GM19463 (cell line): Measurements from ENCODE around the gene PARVG.
A peak's percentile ranks its signal among the peaks of the same experiment; 100 is the strongest.

Experiments used
- ATAC-seq: cut with Tn5 transposase; IDR thresholded peaks from one replicate; pipeline ENCODE4 v1.9.1; 2021; ENCODE audit warnings: mild to moderate bottlenecking, moderate library complexity; ENCODE audit not compliant: unreplicated experiment

The PARVG gene, protein sequence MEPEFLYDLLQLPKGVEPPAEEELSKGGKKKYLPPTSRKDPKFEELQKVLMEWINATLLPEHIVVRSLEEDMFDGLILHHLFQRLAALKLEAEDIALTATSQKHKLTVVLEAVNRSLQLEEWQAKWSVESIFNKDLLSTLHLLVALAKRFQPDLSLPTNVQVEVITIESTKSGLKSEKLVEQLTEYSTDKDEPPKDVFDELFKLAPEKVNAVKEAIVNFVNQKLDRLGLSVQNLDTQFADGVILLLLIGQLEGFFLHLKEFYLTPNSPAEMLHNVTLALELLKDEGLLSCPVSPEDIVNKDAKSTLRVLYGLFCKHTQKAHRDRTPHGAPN

DNA sequence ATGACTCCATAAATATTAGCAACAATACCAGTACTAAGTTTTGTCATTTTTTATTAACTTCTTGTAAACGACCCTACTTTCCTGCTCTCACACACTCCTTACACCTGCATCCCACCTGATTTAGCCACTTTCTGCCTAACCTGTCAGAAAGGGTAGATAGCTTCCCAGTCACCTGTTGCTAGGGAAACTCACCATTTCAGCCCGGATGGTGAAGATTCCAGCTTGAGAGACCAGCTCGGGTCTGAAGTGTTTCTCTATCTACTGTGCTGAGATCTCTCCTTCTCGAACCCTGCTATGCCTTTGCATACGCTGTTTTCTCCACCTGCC is at the start of gene PARVG:
PARVG (plus strand) TSS at position 220 of the 327 bp plus-strand sequence. CDS start 2,405 bp downstream, outside the sequence.
- ATAC-seq, result peak; percentile 44

DNA sequence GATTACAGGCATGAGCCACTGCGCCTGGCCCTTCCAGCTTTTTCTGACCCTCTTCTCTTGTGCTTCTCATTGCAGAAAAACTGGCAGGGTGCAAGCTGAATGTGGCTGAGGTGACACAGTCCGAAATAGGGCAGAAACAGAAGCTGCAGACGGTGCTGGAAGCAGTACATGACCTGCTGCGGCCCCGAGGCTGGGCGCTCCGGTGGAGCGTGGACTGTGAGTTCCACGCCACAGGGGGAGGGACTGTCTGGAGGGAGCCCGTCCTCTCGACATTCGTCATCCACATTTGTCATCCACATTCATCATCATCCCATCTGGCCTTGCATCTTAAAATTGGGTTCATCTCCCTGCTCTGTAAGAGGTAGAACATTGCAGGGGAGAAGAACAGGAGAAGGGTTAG is 49.3 kb upstream of the PARVG start:
- no peak for ATAC-seq

DNA sequence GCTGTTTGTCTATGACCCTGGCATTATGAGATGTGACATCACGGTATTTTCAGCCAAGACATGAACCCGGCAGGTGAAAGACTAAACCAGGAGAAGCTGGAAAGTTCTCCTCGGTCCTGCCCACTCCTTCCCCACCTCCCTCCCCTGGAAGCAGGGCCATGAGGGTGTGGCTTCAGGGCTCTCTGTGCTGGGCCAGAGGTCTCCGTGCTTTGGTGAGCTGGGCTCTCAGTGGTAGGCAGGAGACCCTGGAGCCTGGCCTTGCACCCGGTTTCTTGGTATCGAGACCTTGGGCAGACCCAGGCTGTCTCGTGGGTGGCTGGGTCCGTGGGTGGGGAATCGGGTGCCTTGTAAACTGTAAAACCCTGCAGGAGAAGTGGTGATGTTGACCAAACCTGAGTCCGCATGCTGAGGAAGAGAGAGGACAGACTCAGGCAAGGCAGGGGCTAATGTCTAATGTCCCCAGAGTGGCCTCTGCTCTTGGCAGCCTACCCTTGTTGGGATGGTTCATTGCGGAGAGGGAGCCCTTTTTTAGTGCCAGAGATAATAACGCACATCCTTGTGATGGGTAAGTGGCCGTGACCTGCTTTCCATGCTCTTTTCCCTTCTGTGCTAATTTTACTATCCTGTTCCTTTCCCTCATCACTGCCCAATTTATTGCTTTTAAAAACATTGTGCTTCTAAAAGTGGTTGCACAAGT is 48.6 kb upstream of the PARVG start:
- ATAC-seq, result no peak

- no peak for ATAC-seq
These were observed 48.0 kb upstream of the PARVG start for GRCh38 chr22:44132724-44133123.

DNA sequence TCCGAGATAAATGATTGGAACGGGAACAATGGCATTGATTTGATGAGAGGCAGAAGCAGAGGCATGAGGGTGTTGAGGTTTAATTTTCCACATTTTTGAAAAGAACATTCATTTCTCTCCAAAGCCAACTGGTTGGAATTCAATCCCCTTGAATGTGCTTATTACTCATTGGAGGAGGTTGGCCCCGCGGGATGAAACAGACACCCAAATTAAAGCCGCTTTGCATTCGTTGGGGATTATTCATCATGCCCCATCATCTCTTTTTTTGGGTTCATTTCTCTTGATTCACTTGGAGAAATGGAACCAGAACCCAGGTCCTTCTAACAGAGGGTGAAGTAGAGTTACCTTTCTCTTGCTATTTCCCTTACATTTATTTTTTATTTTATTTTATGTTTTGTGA is 47.6 kb upstream of the PARVG start:
- no peak for ATAC-seq

GRCh38 chr22:44133901-44134571 is 46.7 kb upstream of the PARVG start:
- ATAC-seq, result no peak

GRCh38 chr22:44136112-44136511 is 44.6 kb upstream of the PARVG start:
- no peak for ATAC-seq

DNA sequence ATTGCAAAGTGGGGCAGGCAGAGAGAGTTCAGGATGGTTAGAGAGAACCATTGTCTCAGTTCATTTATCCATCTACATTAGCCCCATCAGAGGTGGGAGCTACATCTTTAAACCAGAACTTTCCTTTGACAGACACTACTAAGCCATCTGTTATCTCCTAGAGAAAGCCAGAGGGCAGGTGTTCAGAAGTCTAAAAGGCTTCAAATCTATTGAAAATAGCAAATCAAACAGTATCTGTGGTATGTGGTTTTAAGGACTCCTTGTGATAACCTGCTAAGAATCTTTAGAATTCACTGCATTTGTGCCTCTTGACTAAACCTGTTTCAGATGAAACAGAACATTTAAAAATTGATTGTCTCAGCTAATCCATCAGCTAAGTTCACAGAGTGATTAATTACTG is 43.9 kb upstream of the PARVG start:
- ATAC-seq, result no peak

DNA sequence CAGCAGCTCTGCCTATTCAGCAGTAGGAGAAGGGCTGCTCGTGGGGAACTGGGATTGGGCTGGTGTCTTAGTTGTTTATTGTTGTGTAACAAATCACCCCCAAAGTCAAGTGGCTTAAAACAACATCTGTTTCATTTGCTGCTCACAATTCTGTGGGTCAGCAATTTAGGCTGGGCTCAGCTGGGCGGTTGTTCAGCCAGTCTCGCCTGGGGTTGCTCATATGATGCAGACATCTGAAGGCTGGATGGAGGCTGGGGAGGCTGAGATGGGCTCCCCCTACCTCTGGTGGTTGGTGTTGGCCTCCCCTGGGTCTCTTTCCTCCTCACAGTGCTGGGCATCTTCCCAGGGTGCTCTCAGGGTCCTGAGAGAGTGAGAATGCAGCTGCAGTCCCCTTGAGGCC is 43.3 kb upstream of the PARVG start:
- no peak for ATAC-seq

- no peak for ATAC-seq
These were observed 41.0 kb upstream of the PARVG start for GRCh38 chr22:44139773-44140172.

DNA sequence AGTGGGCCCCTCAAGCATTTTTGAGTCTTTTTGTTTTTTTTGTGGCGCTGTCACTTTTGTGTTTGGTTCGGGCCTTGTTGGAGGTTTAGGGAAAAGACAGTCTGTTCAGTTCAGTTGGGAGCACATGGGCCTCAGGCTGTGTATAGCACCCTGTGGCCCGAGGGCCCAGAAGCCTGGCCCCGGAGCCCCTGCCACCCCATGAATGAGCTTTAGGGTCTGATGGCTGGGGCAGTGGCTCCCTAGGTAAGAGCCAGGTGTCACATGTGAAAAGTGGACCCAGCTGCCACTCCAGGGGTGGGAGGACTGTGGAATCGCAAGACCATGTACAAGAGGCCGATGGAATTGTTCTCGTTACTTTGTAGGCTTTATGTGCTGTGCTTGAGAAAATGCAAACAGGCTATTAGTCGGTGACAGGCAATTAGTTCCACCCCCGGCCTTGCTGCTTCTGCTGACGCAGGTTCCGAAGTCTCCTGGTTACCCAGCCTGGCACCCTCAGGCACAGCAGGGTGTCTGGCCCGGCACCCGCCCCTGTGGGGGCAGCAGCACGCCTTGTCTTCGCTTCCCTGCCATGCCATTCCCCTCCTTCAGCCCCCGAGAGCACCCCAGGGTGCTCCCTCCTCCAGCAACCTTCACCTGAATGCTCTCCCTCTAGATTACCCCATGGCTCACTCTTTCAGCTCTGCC is 38.2 kb upstream of the PARVG start:
- no peak for ATAC-seq

GRCh38 chr22:44143105-44143474 is 37.6 kb upstream of the PARVG start:
- no peak for ATAC-seq

DNA sequence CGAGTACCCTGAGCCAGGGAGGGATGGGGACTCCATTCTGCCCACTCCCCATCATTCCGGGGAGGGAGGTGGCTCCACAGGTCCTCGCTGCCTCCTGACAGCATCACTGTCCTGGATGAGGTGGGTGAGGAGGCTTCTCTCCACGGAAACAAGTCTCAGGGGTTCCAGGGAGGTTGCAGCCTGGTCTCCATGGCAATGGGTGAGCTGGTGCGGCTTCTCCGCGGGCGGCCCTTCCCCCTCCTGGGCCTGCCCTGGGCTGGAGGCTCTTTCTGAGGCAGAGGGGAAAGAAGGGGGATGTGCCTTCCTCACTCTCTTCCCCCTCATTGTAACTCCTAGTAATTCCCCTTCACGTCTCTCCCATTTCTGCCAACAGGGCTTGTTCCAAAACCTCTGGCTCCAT is 37.1 kb upstream of the PARVG start:
- ATAC-seq, result no peak

GRCh38 chr22:44144046-44144569 is 36.6 kb upstream of the PARVG start:
- ATAC-seq, result no peak

GRCh38 chr22:44145544-44145943 is 35.2 kb upstream of the PARVG start:
- ATAC-seq, result no peak

GRCh38 chr22:44146088-44146861 is 34.5 kb upstream of the PARVG start:
- no peak for ATAC-seq

- no peak for ATAC-seq
These were observed 33.6 kb upstream of the PARVG start for GRCh38 chr22:44147008-44147645.

- ATAC-seq, result no peak
These were observed 32.7 kb upstream of the PARVG start for GRCh38 chr22:44147821-44148574.

DNA sequence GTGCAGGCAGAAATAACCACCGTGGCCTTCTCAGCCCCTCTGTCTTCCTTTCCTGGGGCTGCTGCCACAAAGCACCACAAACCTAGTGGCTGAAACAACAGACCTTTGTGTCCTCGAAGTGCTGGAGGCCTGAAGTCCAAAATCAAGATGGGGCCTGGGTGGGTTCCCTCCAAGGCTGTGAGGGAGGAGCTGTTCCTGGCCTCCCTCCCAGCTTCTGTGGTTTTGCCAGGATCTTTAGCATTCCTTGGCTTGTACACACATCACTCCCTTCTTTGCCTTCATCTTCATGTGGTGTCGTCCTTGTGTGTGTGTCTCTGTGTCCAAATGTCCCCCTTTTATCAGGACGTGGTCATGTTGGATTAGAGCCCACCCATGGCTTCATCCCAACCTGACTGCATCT is 29.0 kb upstream of the PARVG start:
- no peak for ATAC-seq
